Subcutaneous abdominal adipose tissue (tissue), 5 donors: ENCODE results near the gene FKBP11.

Experiments
- H3K27ac ChIP-seq: one replicate; pipeline ENCODE4 v1.7.0; 2013; ENCODE audit warnings: low read depth, mild to moderate bottlenecking, inconsistent platforms, low read length, moderate library complexity
- H3K27me3 ChIP-seq, 5 donors: one replicate each; pipeline ENCODE4 v1.7.0; 2013; ENCODE audit warnings: low read length in 5 of 5, inconsistent platforms in 1 of 5; ENCODE audit not compliant: control insufficient read depth in 5 of 5, insufficient read depth in 4 of 5
- H3K36me3 ChIP-seq, 5 donors: one replicate each; pipeline ENCODE4 v1.7.0; 2013; ENCODE audit warnings: low read length in 5 of 5; ENCODE audit not compliant: control insufficient read depth in 5 of 5, insufficient read depth in 5 of 5
- H3K4me1 ChIP-seq, 5 donors: one replicate each; pipeline ENCODE4 v1.7.0; 2013; ENCODE audit warnings: low read length in 5 of 5, mild to moderate bottlenecking in 3 of 5, moderate library complexity in 1 of 5; ENCODE audit not compliant: control insufficient read depth in 5 of 5, insufficient read depth in 5 of 5
- H3K4me3 ChIP-seq, 5 donors: one replicate each; pipeline ENCODE4 v1.7.0; 2013; ENCODE audit warnings: low read length in 5 of 5, low read depth in 1 of 5
- H3K9ac ChIP-seq, 5 donors: one replicate each; pipeline ENCODE4 v1.7.0; 2013; ENCODE audit warnings: low read length in 5 of 5, mild to moderate bottlenecking in 4 of 5, moderate library complexity in 3 of 5
- H3K9me3 ChIP-seq, 5 donors: one replicate each; pipeline ENCODE4 v1.7.0; 2013; ENCODE audit warnings: low read length in 5 of 5; ENCODE audit not compliant: control insufficient read depth in 5 of 5
- donor health status: healthy.
- donor health status: healthy.
- donor health status: healthy.
- donor health status: healthy.
- donor health status: healthy.

FKBP11 gene

DNA sequence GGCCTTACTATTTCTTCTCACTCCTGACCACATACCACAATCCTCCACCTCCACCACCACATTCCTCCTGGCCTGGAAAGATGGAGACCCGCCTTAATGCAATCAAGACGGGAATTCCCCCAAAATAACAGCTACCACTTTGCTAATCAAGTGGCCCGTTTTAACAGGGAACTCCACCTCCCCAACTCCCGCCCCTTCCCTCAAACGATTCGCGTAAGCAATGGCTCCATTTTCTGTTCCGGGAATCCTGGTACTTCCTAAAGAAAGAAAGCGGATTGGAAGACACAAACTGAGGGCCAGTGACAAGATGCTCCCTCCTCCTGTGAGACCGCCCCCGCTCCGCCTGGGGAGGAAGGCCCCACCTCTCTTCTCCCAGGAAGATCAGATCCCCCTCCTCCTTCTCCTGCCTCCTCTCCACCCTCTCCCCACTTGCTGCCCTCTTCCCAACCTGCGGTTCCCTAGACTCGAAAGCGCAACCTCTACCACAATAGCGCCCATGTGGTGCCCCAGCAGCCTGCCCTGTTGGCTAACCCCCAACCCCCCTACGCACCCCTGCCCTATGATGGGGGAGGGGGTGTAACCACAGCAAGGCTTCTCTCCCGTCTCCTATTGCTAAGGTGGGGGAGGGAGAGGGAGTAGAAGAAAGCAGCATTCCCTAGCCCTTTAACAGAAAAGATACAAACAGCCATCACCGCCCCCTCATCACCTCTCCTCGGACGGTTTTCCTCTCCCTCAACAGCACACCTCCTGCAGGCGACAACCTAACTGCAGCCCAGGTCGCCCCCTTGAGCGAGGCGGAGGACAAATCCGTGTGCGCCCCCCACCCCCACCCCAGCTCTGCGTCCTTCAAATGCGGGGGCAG, 31.2 kb upstream of the FKBP11 start:
- Histone ChIP-seq H3K36me3 (peaks cover 4 to 12% (median 8%) of the 10 kb centered on the region in 5 donors), H3K9ac (peak overlapping the region in 4 of 5 donors; percentile 87 to 95 (median 91)), H3K4me3 (peak overlapping the region; percentile 88 to 95 (median 94)), H3K27ac (peak overlapping the region; percentile 78), H3K4me1 (peaks cover 4 to 27% (median 21%) of the 10 kb centered on the region in 5 donors), H3K9me3 (no peaks in the 10 kb centered on the region), H3K27me3 (peaks cover 0 to 3% (median 0%) of the 10 kb centered on the region in 5 donors)

DNA sequence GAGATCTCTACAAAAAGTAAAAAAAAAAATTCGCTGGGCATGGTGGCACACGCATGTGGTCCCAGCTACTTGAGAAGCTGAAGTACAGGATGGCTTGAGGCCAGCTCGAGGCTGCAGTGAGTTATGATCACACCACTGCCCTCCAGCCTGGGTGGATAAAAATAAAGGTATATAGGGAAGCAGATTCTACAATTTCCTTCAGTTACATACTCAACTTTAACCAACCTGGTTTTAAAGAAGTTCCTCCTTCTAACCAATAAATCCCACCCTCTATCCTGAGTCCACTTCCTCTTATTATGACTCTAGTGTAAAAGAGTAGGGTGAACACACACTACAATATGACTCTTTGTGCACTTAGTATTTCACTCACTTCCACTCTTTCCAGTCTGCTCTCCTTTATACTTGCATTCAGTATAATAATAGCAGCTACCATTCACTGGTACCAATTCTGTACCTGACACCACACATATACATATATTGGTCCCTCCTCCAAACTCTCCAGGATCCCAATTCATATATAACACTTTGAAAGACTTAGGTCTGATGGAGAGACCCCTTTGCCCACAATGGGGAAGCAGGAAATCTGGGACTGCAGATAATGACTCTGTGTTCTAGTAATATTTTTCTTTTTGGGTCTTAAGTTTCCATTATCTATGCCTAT, 29.7 kb upstream of the FKBP11 start:
- no peak overlapping the region for H3K4me3 ChIP-seq
- H3K9ac ChIP-seq = no peak overlapping the region
- H3K9me3 ChIP-seq = no peaks in the 10 kb centered on the region
- H3K36me3 ChIP-seq = peaks cover 4 to 14% (median 8%) of the 10 kb centered on the region in 5 donors
- H3K4me1 ChIP-seq = peaks cover 4 to 27% (median 21%) of the 10 kb centered on the region in 5 donors
- peak overlapping the region; percentile 45 for H3K27ac ChIP-seq
- H3K27me3 ChIP-seq = no peaks in the 10 kb centered on the region

DNA sequence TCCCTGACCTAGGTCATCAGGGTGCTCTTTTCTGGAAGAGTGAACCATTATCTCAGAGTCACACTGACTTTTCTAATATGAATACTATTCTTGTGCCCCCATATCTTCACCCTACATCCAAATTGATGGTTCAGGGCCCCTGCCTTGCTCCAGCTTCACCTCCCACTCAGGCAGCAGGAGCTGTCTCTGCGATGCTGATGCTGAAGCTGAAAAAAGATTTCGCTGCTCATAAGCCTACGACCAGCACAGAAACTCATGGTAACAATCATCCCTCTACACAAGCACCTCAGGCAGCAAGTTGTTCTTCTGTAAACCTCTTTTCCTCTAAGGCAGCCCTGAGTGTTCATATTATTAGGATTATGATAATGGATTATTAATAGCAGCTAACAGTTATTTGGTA, 28.8 kb upstream of the FKBP11 start:
- peaks cover 4 to 18% (median 8%) of the 10 kb centered on the region in 5 donors for H3K36me3 ChIP-seq
- H3K4me3 ChIP-seq = no peak overlapping the region
- H3K27ac ChIP-seq = no peak overlapping the region
- peaks cover 4 to 27% (median 21%) of the 10 kb centered on the region in 5 donors for H3K4me1 ChIP-seq
- H3K9me3 ChIP-seq = no peaks in the 10 kb centered on the region
- H3K9ac ChIP-seq = no peak overlapping the region
- H3K27me3 ChIP-seq = no peaks in the 10 kb centered on the region

DNA sequence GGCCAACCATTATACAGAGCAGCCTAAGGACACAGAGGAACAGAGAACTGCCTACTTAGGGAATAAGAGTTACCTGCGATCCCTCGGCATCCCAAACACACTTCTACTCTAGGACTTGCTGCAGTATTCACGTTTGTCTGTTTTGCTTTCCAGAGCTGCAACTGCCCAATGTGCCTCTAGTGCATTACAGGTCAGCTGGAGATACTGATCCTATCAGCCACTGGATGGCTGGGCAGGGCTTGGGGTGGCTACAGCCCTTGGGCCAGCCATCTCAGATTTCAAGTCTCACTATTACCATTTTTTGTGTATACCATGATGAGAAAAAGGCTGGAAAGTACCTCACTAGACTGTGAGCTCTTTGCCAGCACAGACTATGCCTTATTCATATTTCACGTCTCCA, 27.4 kb upstream of the FKBP11 start:
- H3K4me3 ChIP-seq = no peak overlapping the region
- H3K36me3 ChIP-seq = peaks cover 4 to 23% (median 8%) of the 10 kb centered on the region in 5 donors
- H3K27me3 ChIP-seq = no peaks in the 10 kb centered on the region
- peaks cover 4 to 22% (median 16%) of the 10 kb centered on the region in 5 donors for H3K4me1 ChIP-seq
- no peak overlapping the region for H3K27ac ChIP-seq
- H3K9me3 ChIP-seq = no peaks in the 10 kb centered on the region
- H3K9ac ChIP-seq = no peak overlapping the region

DNA sequence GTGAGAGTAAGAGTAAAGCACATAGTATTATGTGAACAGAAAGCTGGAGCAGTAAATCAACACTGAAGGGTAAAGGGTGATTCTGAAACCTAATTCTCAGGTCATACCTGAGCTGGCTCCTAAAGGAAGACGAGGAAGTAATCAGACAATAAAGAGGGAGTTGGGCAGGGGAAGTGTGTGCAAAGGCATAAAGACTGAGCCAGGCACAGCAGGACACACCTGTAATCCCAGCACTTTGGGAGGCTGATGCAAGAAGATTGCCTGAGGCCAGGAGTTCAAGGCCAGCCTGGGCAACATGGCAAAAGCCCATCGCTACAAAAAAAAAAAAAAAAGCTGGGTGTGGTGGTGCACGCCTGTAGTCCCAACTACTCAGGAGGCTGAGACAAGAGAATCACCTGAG, 22.4 kb upstream of the FKBP11 start:
- Histone ChIP-seq H3K4me1 (peaks cover 0 to 11% (median 10%) of the 10 kb centered on the region in 5 donors), H3K9me3 (no peaks in the 10 kb centered on the region), H3K27me3 (no peaks in the 10 kb centered on the region), H3K4me3 (no peak overlapping the region), H3K36me3 (peaks cover 3 to 23% (median 4%) of the 10 kb centered on the region in 5 donors), H3K27ac (no peak overlapping the region), H3K9ac (no peak overlapping the region)

DNA sequence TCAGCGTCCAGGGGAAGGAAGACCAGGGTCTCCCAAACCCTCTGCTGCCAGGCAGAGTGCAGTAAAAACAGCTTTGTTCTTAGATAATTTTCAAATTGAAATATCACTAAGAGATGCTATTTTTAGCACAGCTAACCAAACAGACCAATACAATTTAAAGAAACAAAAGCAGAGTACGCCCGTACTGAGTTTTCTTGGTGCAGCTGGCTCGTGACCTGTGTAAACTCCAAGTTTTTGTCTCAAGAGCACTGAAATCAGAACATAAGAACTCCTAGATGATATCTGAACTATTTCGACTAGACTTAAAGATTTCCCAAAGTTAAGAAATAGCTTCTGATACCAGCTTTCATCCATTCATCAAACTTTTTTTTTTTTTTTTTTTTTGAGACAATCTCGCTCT, 21.7 kb upstream of the FKBP11 start:
- H3K36me3 ChIP-seq = peaks cover 0 to 15% (median 0%) of the 10 kb centered on the region in 5 donors
- H3K27me3 ChIP-seq = no peaks in the 10 kb centered on the region
- no peaks in the 10 kb centered on the region for H3K9me3 ChIP-seq
- no peak overlapping the region for H3K27ac ChIP-seq
- no peak overlapping the region for H3K9ac ChIP-seq
- no peak overlapping the region for H3K4me3 ChIP-seq
- H3K4me1 ChIP-seq = peaks cover 0 to 11% (median 10%) of the 10 kb centered on the region in 5 donors

DNA sequence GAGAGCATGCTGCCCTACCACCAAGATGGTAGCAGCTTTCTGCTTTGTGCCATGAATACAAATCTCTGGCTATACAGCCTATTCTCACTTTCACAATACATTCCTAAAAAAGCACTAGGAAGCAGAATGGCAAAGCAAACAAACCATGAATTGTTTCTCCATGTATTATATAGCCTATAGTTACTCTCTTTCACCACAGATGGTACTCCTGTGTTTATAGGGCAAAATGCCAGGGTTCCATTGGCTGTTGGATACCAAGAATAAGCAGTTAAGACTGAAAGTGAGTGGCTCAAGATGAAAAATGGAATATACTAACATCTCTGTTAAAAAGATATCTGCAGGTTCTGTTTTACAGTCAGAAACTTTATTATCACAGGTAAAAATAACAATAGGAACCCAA, 20.9 kb upstream of the FKBP11 start:
- Histone ChIP-seq H3K27ac (no peak overlapping the region), H3K36me3 (peaks cover 0 to 21% (median 0%) of the 10 kb centered on the region in 5 donors), H3K9ac (no peak overlapping the region), H3K27me3 (no peaks in the 10 kb centered on the region), H3K4me1 (peaks cover 0 to 11% (median 10%) of the 10 kb centered on the region in 5 donors), H3K9me3 (no peaks in the 10 kb centered on the region), H3K4me3 (no peak overlapping the region)

DNA sequence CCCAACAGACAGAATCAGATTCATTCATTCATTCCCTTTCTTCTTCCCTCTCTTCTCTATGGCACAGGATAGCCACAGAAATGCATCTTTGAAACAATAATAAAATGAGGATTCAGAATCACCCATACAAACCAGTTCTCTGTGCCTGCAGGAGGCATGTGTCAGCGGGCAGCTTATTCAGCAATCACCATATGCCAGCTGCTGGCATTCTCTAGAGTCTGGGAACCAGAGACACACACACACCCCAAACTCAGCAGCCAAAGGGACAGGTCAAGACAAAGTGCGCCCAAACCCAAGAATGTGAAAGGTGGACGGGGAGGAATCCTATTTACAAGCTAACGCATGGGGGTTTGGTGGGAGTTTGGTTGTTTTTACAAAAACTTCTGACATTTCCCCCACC, 17.9 kb upstream of the FKBP11 start:
- H3K9ac ChIP-seq = peak overlapping the region in 1 of 5 donors; percentile 27
- H3K4me3 ChIP-seq = no peak overlapping the region
- H3K36me3 ChIP-seq = peaks cover 5 to 39% (median 26%) of the 10 kb centered on the region in 5 donors
- no peak overlapping the region for H3K27ac ChIP-seq
- no peaks in the 10 kb centered on the region for H3K9me3 ChIP-seq
- H3K27me3 ChIP-seq = no peaks in the 10 kb centered on the region
- peaks cover 0 to 11% (median 10%) of the 10 kb centered on the region in 5 donors for H3K4me1 ChIP-seq

DNA sequence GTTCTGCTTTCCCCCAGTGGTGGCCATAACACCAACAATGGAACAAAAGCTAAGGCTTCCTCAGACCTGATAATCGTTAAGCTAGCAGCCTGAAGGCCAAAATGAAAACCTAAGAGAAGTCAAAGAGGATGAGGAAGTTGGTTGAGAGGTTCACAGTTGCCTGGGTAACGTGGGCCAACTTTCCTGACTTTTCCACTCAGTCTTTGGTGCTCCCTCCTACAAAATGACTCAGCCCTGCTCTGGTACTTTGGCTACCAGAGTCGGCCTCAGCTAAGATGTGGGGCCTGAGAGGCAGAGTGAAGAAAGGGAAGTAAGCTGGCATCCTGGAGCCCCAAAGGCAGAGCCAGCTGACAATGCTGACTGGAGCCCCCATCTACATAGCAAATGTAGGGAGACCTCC, 14.9 kb upstream of the FKBP11 start:
- Histone ChIP-seq H3K4me3 (no peak overlapping the region), H3K9ac (no peak overlapping the region), H3K9me3 (no peaks in the 10 kb centered on the region), H3K27me3 (no peaks in the 10 kb centered on the region), H3K4me1 (peaks cover 2 to 14% (median 13%) of the 10 kb centered on the region in 5 donors), H3K36me3 (peaks cover 5 to 64% (median 41%) of the 10 kb centered on the region in 5 donors), H3K27ac (no peak overlapping the region)

DNA sequence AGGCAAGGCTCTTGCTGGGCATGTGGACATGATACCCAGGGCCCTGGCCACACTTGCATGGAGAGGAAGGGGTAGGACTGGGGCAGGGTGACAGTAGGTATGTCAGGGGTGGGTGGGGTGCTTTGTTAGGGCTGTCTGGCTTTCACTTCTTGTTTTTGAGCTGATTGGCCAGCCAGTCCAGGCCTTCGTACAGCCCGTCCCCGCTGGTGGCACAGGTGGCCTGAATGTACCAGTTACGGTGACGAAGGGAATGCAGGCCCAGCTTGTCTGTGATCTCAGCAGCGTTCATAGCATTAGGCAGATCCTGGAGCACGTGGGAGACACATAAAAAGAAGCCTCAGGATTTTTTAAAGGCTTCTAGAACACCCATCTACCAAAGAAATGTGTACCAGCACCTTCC, 13.5 kb upstream of the FKBP11 start:
- no peaks in the 10 kb centered on the region for H3K9me3 ChIP-seq
- H3K27ac ChIP-seq = no peak overlapping the region
- no peak overlapping the region for H3K9ac ChIP-seq
- H3K36me3 ChIP-seq = peaks cover 5 to 64% (median 44%) of the 10 kb centered on the region in 5 donors
- H3K4me1 ChIP-seq = peaks cover 2 to 12% (median 12%) of the 10 kb centered on the region in 5 donors
- H3K4me3 ChIP-seq = no peak overlapping the region
- no peaks in the 10 kb centered on the region for H3K27me3 ChIP-seq
